Right atrium auricular region (tissue), 2 donors: ENCODE data around the gene TBX18. TPM values are rescaled to one million over a fixed set of nuclear protein-coding genes. Genes with fewer than 3 reads are reported as not detected.

ENCODE experiments used
- DNase-seq: peaks from one replicate; pipeline ENCODE4 v3.0.0-alpha.2; 2019; ENCODE audit warnings: low spot score
- H3K27ac ChIP-seq, 2 donors: fragments of 200-600 bp; sonication (generic); 1 replicate in 1 of 2; 2 replicates in 1 of 2; pipeline ENCODE4 v1.5.1; 2016 to 2019
- H3K27me3 ChIP-seq, 2 donors: fragments of 200-600 bp; sonication (generic); one replicate each; pipeline versions ENCODE4 v1.5.1 to v1.6.0; 2017 to 2019
- H3K36me3 ChIP-seq: fragments of 200-600 bp; sonication (generic); one replicate; pipeline ENCODE4 v1.5.1; 2016
- H3K4me1 ChIP-seq, 2 donors: fragments of 200-600 bp; sonication (generic); one replicate each; pipeline versions ENCODE4 v1.5.1 to v1.6.0; 2017 to 2019
- H3K4me3 ChIP-seq, 2 donors: fragments of 200-600 bp; sonication (generic); 1 replicate in 1 of 2; 2 replicates in 1 of 2; pipeline ENCODE4 v1.5.1; 2017 to 2019; ENCODE audit warnings: mild to moderate bottlenecking in 1 of 2, moderate library complexity in 1 of 2
- H3K9me3 ChIP-seq, 2 donors: fragments of 200-600 bp; sonication (generic); one replicate each; pipeline ENCODE4 v1.5.1; 2019
- CTCF ChIP-seq, 2 donors: fragments of 200-600 bp; sonication (generic); IDR thresholded peaks; one replicate each; pipeline ENCODE4 v1.5.1; 2019; ENCODE audit warnings: antibody characterized with exemption in 2 of 2
- total RNA-seq, 2 donors: library from RNA; depleted of rRNA; stranded (reverse); fragments of >200 nt; gene quantifications; one replicate each; pipeline ENCODE4 v1.1.0, GENCODE V29; 2016

The TBX18 gene
- total RNA-seq, 2 donors from 2014 or later = 8.2 to 13.1 TPM

- Histone ChIP-seq H3K4me3 (no peak overlapping the region), H3K27me3 (no peaks in the 10 kb centered on the region), H3K27ac (no peak overlapping the region), H3K36me3 (no peaks in the 10 kb centered on the region), H3K4me1 (no peaks in the 10 kb centered on the region), H3K9me3 (no peaks in the 10 kb centered on the region)
- DNase-seq = no peak
- no peak for TF ChIP-seq CTCF (IDR thresholded peaks at IDR 0.05)
Observed at GRCh38 chr6:84728602-84729001, 35.8 kb downstream of the TBX18 start.

GRCh38 chr6:84719152-84719551 is 45.2 kb downstream of the TBX18 start:
- Histone ChIP-seq H3K27me3 (no peaks in the 10 kb centered on the region), H3K9me3 (no peaks in the 10 kb centered on the region), H3K36me3 (no peaks in the 10 kb centered on the region), H3K4me1 (no peaks in the 10 kb centered on the region), H3K27ac (no peak overlapping the region), H3K4me3 (no peak overlapping the region)
- no peak for DNase-seq
- TF ChIP-seq CTCF (IDR thresholded peaks at IDR 0.05) = no peak

DNA sequence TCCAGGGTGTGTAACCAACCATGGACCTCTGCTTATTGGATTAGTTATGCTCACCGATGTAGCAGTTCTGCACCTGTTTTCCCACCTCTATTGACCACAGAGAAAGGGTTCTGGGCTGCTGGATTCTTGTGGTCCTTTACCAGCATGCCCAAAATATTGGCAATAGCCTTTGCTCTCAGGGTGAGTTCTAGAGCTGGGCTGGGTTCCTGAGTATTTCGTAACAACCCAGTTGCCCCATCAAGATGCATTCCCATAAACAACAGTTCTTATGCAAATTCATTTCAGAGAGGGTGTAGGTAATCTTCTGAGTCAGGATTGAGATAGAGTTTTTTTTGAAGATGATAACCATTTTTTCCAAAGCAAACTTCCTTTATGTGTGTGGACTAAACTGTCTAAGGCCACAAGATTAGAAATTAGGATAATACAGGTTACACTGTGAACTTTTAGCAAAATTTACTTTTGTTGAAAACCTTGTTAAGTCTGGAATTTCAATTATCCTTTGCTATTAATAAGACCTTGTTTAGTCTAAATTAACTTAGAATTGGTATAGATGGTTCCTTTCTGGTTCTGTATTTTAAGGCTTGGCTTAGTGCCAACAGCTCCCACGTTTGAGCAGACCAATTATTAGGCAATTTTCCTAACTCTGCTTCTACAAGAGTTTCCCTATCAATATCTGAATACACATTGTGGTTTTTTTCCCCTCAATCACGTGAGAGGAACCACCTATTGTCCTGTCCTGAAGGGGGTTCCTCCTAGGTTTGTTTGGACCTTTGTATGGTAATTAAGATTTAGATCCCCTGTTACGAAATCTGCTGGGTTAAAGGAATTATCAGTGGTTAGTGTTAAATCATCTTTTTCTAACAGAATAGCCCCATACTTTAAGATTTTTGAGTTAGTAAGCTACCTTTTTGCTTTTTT is 46.1 kb downstream of the TBX18 start:
- no peaks in the 10 kb centered on the region for H3K4me1 ChIP-seq
- H3K4me3 ChIP-seq = no peak overlapping the region
- no peaks in the 10 kb centered on the region for H3K27me3 ChIP-seq
- no peak overlapping the region for H3K27ac ChIP-seq
- DNase-seq = no peak
- no peaks in the 10 kb centered on the region for H3K36me3 ChIP-seq
- H3K9me3 ChIP-seq = no peaks in the 10 kb centered on the region
- TF ChIP-seq CTCF (IDR thresholded peaks at IDR 0.05) = no peak

- H3K4me1 ChIP-seq = no peaks in the 10 kb centered on the region
- no peaks in the 10 kb centered on the region for H3K36me3 ChIP-seq
Observed at GRCh38 chr6:84709121-84709520, 55.3 kb downstream of the TBX18 start.

GRCh38 chr6:84707171-84707570 is 57.2 kb downstream of the TBX18 start:
- DNase-seq = no peak
- Histone ChIP-seq H3K4me3 (no peak overlapping the region), H3K27ac (no peak overlapping the region), H3K4me1 (no peaks in the 10 kb centered on the region), H3K36me3 (no peaks in the 10 kb centered on the region), H3K27me3 (no peaks in the 10 kb centered on the region), H3K9me3 (no peaks in the 10 kb centered on the region)
- TF ChIP-seq CTCF (IDR thresholded peaks at IDR 0.05) = no peak

More at GRCh38 chr6:84709121-84709520, 55.3 kb downstream of the TBX18 start:
- Histone ChIP-seq H3K9me3 (no peaks in the 10 kb centered on the region), H3K27ac (no peak overlapping the region), H3K4me3 (no peak overlapping the region), H3K27me3 (no peaks in the 10 kb centered on the region)
- DNase-seq = no peak
- no peak for TF ChIP-seq CTCF (IDR thresholded peaks at IDR 0.05)
